ENCODE measurements around the gene EHHADH.

- no peak for TF ChIP-seq POLR2A (IDR thresholded peaks at IDR 0.05; ENCODE audit: low read depth, low read length)
- no peak for TF ChIP-seq CTCF (IDR thresholded peaks at IDR 0.05; ENCODE audit: extremely low read depth in 1 of 2, insufficient read depth in 1 of 2, low read depth in 1 of 2, low read length in 2 of 2)
- TF ChIP-seq JUN (IDR thresholded peaks at IDR 0.05; ENCODE audit: borderline replicate concordance, insufficient read depth, insufficient read length, low read depth): no peak
These were observed 99.8 kb downstream of the EHHADH start for GRCh38 chr3:185153861-185154629.

Measured in endothelial cell of umbilical vein (primary cell).